Limb (tissue), 2 donors: ENCODE data around the gene POTED.
"Not testable (repeated sequence)": the region's sequence is repeated elsewhere in the genome, so short reads cannot be mapped to it uniquely, and the experiment has no call there.

Experiments used
- DNase-seq, 2 donors: peaks; one replicate each; pipeline ENCODE4 v3.0.0-alpha.2; 2016; ENCODE audit errors: extremely low spot score in 2 of 2

Gene POTED

GRCh38 chr21:13609477-13609876 is at the start of gene POTED:
Gene POTED, plus strand, starts transcription at chr21:13609777. Its CDS starts 452 bp downstream, at chr21:13610229.
- DNase-seq: not testable (repeated sequence)

DNA sequence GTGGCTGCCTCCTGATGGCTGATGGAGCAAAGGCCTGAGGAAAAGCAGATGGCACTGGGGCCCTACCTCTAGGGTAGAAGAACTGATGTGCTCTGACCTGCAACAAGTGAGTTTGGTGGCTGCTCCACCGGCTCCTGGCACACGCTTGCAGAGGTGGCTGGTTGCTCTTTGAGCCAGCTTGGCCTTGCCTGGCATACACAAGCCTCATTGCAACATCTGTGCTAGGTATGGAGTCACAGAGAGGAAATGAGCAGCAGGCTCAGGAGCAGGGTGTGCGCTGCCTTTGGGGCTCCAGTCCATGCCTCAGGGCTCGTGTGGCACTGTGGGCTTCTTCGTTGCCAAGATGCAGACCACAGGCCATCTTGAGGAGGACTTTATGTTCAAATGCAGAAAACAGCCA is 40.5 kb downstream of the POTED start:
- not testable (repeated sequence) for DNase-seq

DNA sequence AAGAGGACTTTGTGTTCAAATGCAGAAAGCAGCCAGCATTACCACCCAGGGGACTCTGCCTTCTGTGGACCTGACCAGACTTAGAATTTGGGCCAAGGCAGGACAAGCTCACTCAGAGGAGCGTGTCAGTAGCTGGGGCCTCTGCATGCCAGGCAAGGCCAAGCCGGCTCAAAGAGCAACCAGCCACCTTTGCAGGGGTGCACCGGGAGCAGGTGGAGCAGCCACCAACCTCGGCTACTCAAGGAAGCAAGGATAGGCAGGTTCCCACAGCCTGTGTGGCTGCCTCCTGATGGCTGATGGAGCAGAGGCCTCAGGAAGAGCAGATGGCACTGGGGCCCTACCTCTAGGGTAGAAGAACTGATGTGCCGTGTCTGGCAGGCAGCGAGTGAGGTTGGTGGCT is 42.2 kb downstream of the POTED start:
- DNase-seq: not testable (repeated sequence)
